Psoas muscle (tissue), 8 donors: ENCODE results near the gene ATP13A3. TPM values are rescaled to one million over a fixed set of nuclear protein-coding genes. Genes with fewer than 3 reads are reported as not detected.
A peak's percentile ranks its signal among the peaks of the same experiment; 100 is the strongest.
"Not testable (repeated sequence)": the region's sequence is repeated elsewhere in the genome, so short reads cannot be mapped to it uniquely, and the experiment has no call there.

Experiments
- ATAC-seq, 4 donors: fragments of 200-7000 bp; cut with Tn5 transposase; one replicate each; pipeline ENCODE4 v1.9.1; 2020; ENCODE audit warnings: moderate library complexity in 3 of 4, mild to moderate bottlenecking in 2 of 4
- DNase-seq, 2 donors: peaks; one replicate each; pipeline ENCODE4 v3.0.0-alpha.2; 2020
- H3K27ac ChIP-seq: fragments of 200-600 bp; one replicate; pipeline ENCODE4 v1.8.0; 2022
- H3K27me3 ChIP-seq, 3 donors: fragments of 200-600 bp in 1 of 3; one replicate each; pipeline versions ENCODE4 v1.6.1 to v1.8.0; 2013 to 2022; ENCODE audit warnings: low read length in 2 of 3, mild to moderate bottlenecking in 2 of 3, moderate library complexity in 1 of 3; ENCODE audit not compliant: insufficient read depth in 3 of 3
- H3K36me3 ChIP-seq, 2 donors: fragments of 200-600 bp in 1 of 2; one replicate each; pipeline versions ENCODE4 v1.6.1 to v1.8.0; 2013 to 2022; ENCODE audit warnings: low read depth in 1 of 2, mild to moderate bottlenecking in 1 of 2, moderate library complexity in 1 of 2; ENCODE audit not compliant: insufficient read depth in 1 of 2
- H3K4me1 ChIP-seq: fragments of 200-600 bp; one replicate; pipeline ENCODE4 v1.8.0; 2022
- H3K4me3 ChIP-seq: fragments of 200-600 bp; one replicate; pipeline ENCODE4 v1.8.0; 2022; ENCODE audit warnings: mild to moderate bottlenecking
- H3K9me3 ChIP-seq: fragments of 200-600 bp; one replicate; pipeline ENCODE4 v1.8.0; 2022
- WGBS, 3 donors: extraction: QIAGEN DNeasy Blood & Tissue Kit; methylation state at CpG; one replicate each; pipeline versions ENCODE4 v1.1.6 to v1.1.7; 2013; 5-methylcytosine and 5-hydroxymethylcytosine counted together
- intact Hi-C, 2 donors: fragments of 100-400 bp; cut with DNase I; formaldehyde crosslinking; loops; one replicate each; pipeline versions ENCODE4 v1.11.0 to v1.14.2; 2022
- long read RNA-seq, 2 donors: library from polyadenylated mRNA; unstranded; transcript quantifications; one replicate each; pipeline ENCODE4 v2.0.0, GENCODE V29; 2021
- polyA plus RNA-seq, 3 donors: library from polyadenylated mRNA; stranded (reverse); fragments of 200-250 nt; gene quantifications; one replicate each; pipeline ENCODE4 v1.2.3, GENCODE V29; 2013
- total RNA-seq, 4 donors: library from RNA; stranded (reverse); fragmentation: NEBNext Ultra II Directional in 2 of 4; extraction: Animal tissue kit (Norgen Biotek cat#: 25700) in 2 of 4; gene quantifications; one replicate each; pipeline versions ENCODE4 v1.2.1 to v1.2.4, GENCODE V29; 2021 to 2023
- TF ChIP-seq, protein P1 (sequence below): fragments of 200-600 bp; IDR thresholded peaks from one replicate; pipeline ENCODE4 v1.8.0; 2022; ENCODE audit warnings: antibody characterized with exemption
- donor health status: healthy with polysubstance abuse.
- donor health status: DM: no; HTN: no; CAD: no; lungs with moderate emphysema.
- donor health status: Bipolar disorder and iron deficiency.
- donor health status: healthy.
- donor health status: DM: yes; HTN: yes; CAD: no.
- donor health status: DM: no; HTN: no; CAD: no.
- donor health status: DM: no; HTN: no; CAD: no.
- donor health status: DM: yes; HTN: yes; CAD: no.

Gene ATP13A3
- total RNA-seq = 10 to 100 TPM; 29.0 to 72.7 (median 50.3) TPM
- polyA plus RNA-seq = 10 to 100 TPM; 10.4 to 59.1 (median 25.3) TPM
- long read RNA-seq, donor 1, partial matches to known transcripts = 4 of 16 reads
- long read RNA-seq, donor 1, other reads (novel, unspliced or antisense) = 11 of 16 reads
- long read RNA-seq, donor 2, full-length matches to known transcripts = 1 of 12 reads
- long read RNA-seq, donor 2, partial matches to known transcripts = 7 of 12 reads
- long read RNA-seq, donor 2, other reads (novel, unspliced or antisense) = 4 of 12 reads

DNA sequence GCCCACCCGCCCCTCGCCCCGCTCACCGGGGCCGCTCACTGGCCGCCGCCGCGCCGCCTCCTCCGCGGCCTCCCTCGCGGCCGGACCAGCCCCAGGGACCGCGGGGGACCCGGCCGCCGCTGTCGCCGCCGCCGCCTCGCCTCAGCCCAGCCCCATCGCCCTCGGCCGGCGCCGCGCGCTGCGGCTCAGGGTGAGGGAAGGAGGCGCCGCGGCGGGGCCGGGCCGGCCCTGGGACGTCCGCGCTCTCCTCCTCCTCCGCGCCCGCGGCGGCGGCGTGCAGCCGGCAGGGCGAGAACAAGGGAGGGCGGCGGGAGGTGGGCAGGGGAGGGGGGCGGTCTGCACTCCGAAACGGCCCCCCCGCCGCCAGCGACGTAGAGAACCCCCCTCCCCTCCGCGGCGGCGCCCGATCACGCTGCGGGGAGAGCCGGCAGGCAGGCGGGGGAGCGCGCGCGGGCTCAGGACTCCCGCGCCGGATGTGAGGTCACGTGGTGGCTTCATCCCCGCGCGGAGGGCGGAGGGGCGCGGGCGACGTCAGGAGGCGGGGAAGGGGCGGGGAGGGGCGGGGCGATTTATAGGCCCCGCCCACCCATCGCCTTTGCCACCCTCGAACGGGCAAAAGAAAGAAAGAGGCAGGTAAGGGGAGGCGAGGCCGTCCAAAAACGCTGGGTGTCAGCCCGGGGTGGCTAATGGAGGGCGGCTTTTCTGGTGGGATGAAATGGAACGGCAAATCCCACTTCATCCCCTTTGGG lies at the start of gene ATP13A3:
TSS of gene ATP13A3 (minus strand) at position 463 of the 749 bp plus-strand sequence. CDS start 24,812 bp downstream, outside the sequence.
- H3K4me1 ChIP-seq = peaks cover 25% of the 10 kb centered on the region
- TF ChIP-seq, protein P1, sequence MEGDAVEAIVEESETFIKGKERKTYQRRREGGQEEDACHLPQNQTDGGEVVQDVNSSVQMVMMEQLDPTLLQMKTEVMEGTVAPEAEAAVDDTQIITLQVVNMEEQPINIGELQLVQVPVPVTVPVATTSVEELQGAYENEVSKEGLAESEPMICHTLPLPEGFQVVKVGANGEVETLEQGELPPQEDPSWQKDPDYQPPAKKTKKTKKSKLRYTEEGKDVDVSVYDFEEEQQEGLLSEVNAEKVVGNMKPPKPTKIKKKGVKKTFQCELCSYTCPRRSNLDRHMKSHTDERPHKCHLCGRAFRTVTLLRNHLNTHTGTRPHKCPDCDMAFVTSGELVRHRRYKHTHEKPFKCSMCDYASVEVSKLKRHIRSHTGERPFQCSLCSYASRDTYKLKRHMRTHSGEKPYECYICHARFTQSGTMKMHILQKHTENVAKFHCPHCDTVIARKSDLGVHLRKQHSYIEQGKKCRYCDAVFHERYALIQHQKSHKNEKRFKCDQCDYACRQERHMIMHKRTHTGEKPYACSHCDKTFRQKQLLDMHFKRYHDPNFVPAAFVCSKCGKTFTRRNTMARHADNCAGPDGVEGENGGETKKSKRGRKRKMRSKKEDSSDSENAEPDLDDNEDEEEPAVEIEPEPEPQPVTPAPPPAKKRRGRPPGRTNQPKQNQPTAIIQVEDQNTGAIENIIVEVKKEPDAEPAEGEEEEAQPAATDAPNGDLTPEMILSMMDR = no peak
- 0 to 1% (median 1%) methylated on average over 21 to 98 of the region's 99 CpGs for WGBS, 3 donors

DNA sequence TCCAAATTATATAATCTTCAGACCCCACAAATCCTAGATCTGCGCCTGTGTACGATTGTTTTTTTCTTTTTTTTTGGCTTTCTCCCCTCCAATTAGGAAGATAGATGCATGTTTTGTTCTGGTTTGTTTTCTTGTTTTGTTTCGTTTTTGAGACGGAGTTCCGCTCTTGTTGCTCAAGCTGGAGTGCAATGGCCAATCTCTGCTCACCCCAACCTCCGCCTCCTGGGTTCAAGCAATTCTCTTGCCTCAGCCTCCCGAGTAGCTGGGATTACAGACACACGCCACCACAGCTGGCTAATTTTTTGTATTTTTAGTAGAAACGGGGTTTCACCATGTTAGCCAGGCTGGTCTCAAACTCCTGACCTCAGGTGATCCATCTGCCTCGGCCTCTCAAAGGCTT lies 48.4 kb upstream of the ATP13A3 start:
- ATAC-seq, H3K4me3 ChIP-seq, H3K27me3 ChIP-seq, H3K27ac ChIP-seq, H3K4me1 ChIP-seq, DNase-seq, H3K36me3 ChIP-seq, intact Hi-C loops: not testable (repeated sequence)
- H3K9me3 ChIP-seq = peaks cover 13% of the 10 kb centered on the region
- 76 to 95% (median 78%) methylated on average over 10 of the region's 10 CpGs for WGBS, 3 donors

More for the DNA sequence above, at the start of gene ATP13A3:
- peak within 1 kb of the TSS; percentile 74 for H3K4me3 ChIP-seq
- ATAC-seq (peak; percentile 92 to 97 (median 96)), DNase-seq (peak; percentile 92 to 95)
- H3K27ac ChIP-seq = peak within 1 kb of the TSS; percentile 77
- H3K27me3 ChIP-seq = no peaks in the 10 kb centered on the region
- H3K36me3 ChIP-seq = peaks cover 0 to 22% of the 10 kb centered on the region in 2 donors
- no peaks in the 10 kb centered on the region for H3K9me3 ChIP-seq
- intact Hi-C loops = loop anchor here (5.0 kb wide), 3 partner anchors 36 to 101 kb away; no protein-coding TSS in a partner anchor

DNA sequence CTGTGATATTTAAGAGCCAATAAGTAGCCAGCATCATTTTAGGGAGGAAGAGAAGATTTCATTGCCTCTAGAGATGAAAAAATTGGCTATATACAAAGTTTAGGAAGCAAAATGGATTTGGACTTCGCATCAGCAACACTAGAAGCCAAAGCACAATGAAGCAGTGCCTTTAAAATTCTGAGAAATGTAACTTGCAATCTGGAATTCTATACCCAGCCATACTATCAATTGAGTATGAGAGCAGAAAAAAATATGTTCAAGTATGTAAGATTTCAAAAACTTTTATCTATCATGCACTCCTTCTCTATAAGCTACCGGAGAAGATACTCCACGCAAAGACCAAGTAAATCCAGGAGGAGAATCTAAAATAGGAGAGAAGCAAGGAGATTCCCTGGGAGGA lies 47.4 kb upstream of the ATP13A3 start:
- no peak for DNase-seq
- H3K27me3 ChIP-seq = no peaks in the 10 kb centered on the region
- H3K4me3 ChIP-seq = no peak overlapping the region
- WGBS, 3 donors = 91 to 96% (median 92%) methylated on average over 3 of the region's 3 CpGs
- no peaks in the 10 kb centered on the region for H3K36me3 ChIP-seq
- H3K27ac ChIP-seq = no peak overlapping the region
- peaks cover 13% of the 10 kb centered on the region for H3K9me3 ChIP-seq
- intact Hi-C loops = no loop called here
- TF ChIP-seq, protein P1 = no peak
- H3K4me1 ChIP-seq = peaks cover 9% of the 10 kb centered on the region
- ATAC-seq = no peak

DNA sequence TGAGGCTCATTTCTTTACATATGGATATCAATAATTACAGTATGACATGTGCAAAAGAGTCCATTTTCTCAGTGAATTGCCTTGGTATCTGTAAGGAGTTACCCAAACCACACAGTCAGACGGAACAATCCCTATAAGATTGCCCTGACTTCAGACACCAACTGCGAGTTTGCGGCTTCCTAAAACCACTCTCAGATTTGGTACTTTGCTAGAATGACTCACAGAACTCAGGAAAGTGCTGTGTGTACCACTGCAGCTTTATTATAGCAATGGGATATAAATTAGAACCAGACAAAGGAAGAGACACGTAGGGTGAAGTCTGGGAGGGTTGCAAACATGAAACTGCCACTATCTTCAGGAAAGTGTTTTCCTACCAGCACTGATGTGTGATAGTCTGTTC lies 45.8 kb upstream of the ATP13A3 start:
- Histone ChIP-seq H3K27me3 (no peaks in the 10 kb centered on the region), H3K4me1 (peaks cover 9% of the 10 kb centered on the region), H3K9me3 (peaks cover 13% of the 10 kb centered on the region), H3K4me3 (no peak overlapping the region), H3K27ac (no peak overlapping the region), H3K36me3 (no peaks in the 10 kb centered on the region)
- intact Hi-C loops = no loop called here
- DNase-seq (no peak), ATAC-seq (no peak)
- TF ChIP-seq, protein P1 = no peak
- WGBS, 3 donors = 62 to 73% (median 66%) methylated on average over 4 of the region's 4 CpGs

- Histone ChIP-seq H3K4me3 (no peak overlapping the region), H3K9me3 (no peaks in the 10 kb centered on the region), H3K27ac (no peak overlapping the region), H3K4me1 (no peaks in the 10 kb centered on the region), H3K27me3 (no peaks in the 10 kb centered on the region), H3K36me3 (no peaks in the 10 kb centered on the region)
- 81 to 100% (median 96%) methylated on average over 2 of the region's 2 CpGs for WGBS, 3 donors
- TF ChIP-seq, protein P1 = no peak
- DNase-seq (no peak), ATAC-seq (no peak)
- intact Hi-C loops = no loop called here
Observed at GRCh38 chr3:194527726-194528125, 40.9 kb upstream of the ATP13A3 start.
